ENCODE measurements around the gene LSS.

LSS gene

GRCh38 chr21:46206163-46207005, 22.2 kb downstream of the LSS start:
- Histone ChIP-seq H3K27me3 (ENCODE audit: control insufficient read depth in 1 of 2, insufficient read depth in 1 of 2, low read length in 2 of 2) (no peaks in the 10 kb centered on the region), H3K18ac (ENCODE audit: low read depth in 1 of 2, low read length in 2 of 2) (no peak overlapping the region), H2BK15ac (ENCODE audit: low read depth, poor library complexity, severe bottlenecking) (no peak overlapping the region), H3K4me2 (ENCODE audit: low read length, poor library complexity, severe bottlenecking) (no peak overlapping the region), H3K27ac (ENCODE audit: low read length, poor library complexity, severe bottlenecking) (no peak overlapping the region), H2BK5ac (ENCODE audit: low read depth, low read length, poor library complexity, severe bottlenecking) (no peak overlapping the region), H2BK12ac (ENCODE audit: low read length in 2 of 2) (no peak overlapping the region), H4K91ac (ENCODE audit: low read length) (peak overlapping the region; percentile 28), H3K23ac (ENCODE audit: low read length in 2 of 2) (peak overlapping the region in 1 of 2 experiments; percentile 16), H3K4me1 (ENCODE audit: control insufficient read depth, insufficient read depth, low read depth, low read length) (peaks cover 3% of the 10 kb centered on the region), H3K4me3 (ENCODE audit: insufficient read depth in 1 of 2, low read depth in 1 of 2, low read length in 2 of 2) (no peak overlapping the region), H3K9me3 (ENCODE audit: control insufficient read depth, low read length) (no peaks in the 10 kb centered on the region), H3K79me1 (replicated peaks; ENCODE audit: low read length, poor library complexity, severe bottlenecking) (peaks cover 21% of the 10 kb centered on the region), H4K8ac (ENCODE audit: low read length) (no peak overlapping the region), H3K36me3 (ENCODE audit: control insufficient read depth in 1 of 2, insufficient read depth in 2 of 2, low read depth in 1 of 2, low read length in 2 of 2) (peaks cover 75 to 89% of the 10 kb centered on the region in 2 experiments), H3K9ac (ENCODE audit: low read length) (no peak overlapping the region), H2AFZ (ENCODE audit: low read depth, low read length) (no peak overlapping the region), H2AK5ac (ENCODE audit: low read length, severe bottlenecking) (no peak overlapping the region), H3K14ac (ENCODE audit: low read length in 2 of 2) (no peak overlapping the region), H2BK120ac (ENCODE audit: low read depth, low read length) (no peak overlapping the region), H3K4ac (ENCODE audit: low read depth in 1 of 2, low read length in 2 of 2) (no peak overlapping the region)
- no peak for DNase-seq
- WGBS: 96% methylated on average over 24 of the region's 24 CpGs

GRCh38 chr21:46205766-46206162, 22.8 kb downstream of the LSS start:
- Histone ChIP-seq H3K23ac (ENCODE audit: low read length in 2 of 2) (no peak overlapping the region), H2AK5ac (ENCODE audit: low read length, severe bottlenecking) (no peak overlapping the region), H2BK120ac (ENCODE audit: low read depth, low read length) (no peak overlapping the region), H3K4me2 (ENCODE audit: low read length, poor library complexity, severe bottlenecking) (no peak overlapping the region), H3K18ac (ENCODE audit: low read depth in 1 of 2, low read length in 2 of 2) (no peak overlapping the region), H3K14ac (ENCODE audit: low read length in 2 of 2) (no peak overlapping the region), H4K91ac (ENCODE audit: low read length) (no peak overlapping the region), H3K9ac (ENCODE audit: low read length) (no peak overlapping the region), H3K4me3 (ENCODE audit: insufficient read depth in 1 of 2, low read depth in 1 of 2, low read length in 2 of 2) (no peak overlapping the region), H3K27ac (ENCODE audit: low read length, poor library complexity, severe bottlenecking) (no peak overlapping the region), H4K8ac (ENCODE audit: low read length) (no peak overlapping the region), H3K27me3 (ENCODE audit: control insufficient read depth in 1 of 2, insufficient read depth in 1 of 2, low read length in 2 of 2) (no peaks in the 10 kb centered on the region), H3K4ac (ENCODE audit: low read depth in 1 of 2, low read length in 2 of 2) (no peak overlapping the region), H3K9me3 (ENCODE audit: control insufficient read depth, low read length) (no peaks in the 10 kb centered on the region), H3K79me1 (replicated peaks; ENCODE audit: low read length, poor library complexity, severe bottlenecking) (peaks cover 19% of the 10 kb centered on the region), H2BK15ac (ENCODE audit: low read depth, poor library complexity, severe bottlenecking) (no peak overlapping the region), H2BK5ac (ENCODE audit: low read depth, low read length, poor library complexity, severe bottlenecking) (no peak overlapping the region), H2BK12ac (ENCODE audit: low read length in 2 of 2) (no peak overlapping the region), H3K36me3 (ENCODE audit: control insufficient read depth in 1 of 2, insufficient read depth in 2 of 2, low read depth in 1 of 2, low read length in 2 of 2) (peaks cover 73 to 90% of the 10 kb centered on the region in 2 experiments), H3K4me1 (ENCODE audit: control insufficient read depth, insufficient read depth, low read depth, low read length) (peaks cover 3% of the 10 kb centered on the region), H2AFZ (ENCODE audit: low read depth, low read length) (no peak overlapping the region)
- no peak for DNase-seq
- 99% methylated on average over 14 of the region's 16 CpGs for WGBS

GRCh38 chr21:46205166-46205565, 23.4 kb downstream of the LSS start:
- no peak overlapping the region for H3K23ac ChIP-seq (ENCODE audit: low read length in 2 of 2)
- no peak overlapping the region for H3K14ac ChIP-seq (ENCODE audit: low read length in 2 of 2)
- no peak for DNase-seq
- H4K8ac ChIP-seq (ENCODE audit: low read length): no peak overlapping the region
- H3K27ac ChIP-seq (ENCODE audit: low read length, poor library complexity, severe bottlenecking): no peak overlapping the region
- 99% methylated on average over 16 of the region's 18 CpGs for WGBS
- no peaks in the 10 kb centered on the region for H3K27me3 ChIP-seq (ENCODE audit: control insufficient read depth in 1 of 2, insufficient read depth in 1 of 2, low read length in 2 of 2)
- no peak overlapping the region for H3K4me3 ChIP-seq (ENCODE audit: insufficient read depth in 1 of 2, low read depth in 1 of 2, low read length in 2 of 2)
- peaks cover 67 to 90% of the 10 kb centered on the region in 2 experiments for H3K36me3 ChIP-seq (ENCODE audit: control insufficient read depth in 1 of 2, insufficient read depth in 2 of 2, low read depth in 1 of 2, low read length in 2 of 2)
- no peak overlapping the region for H3K9ac ChIP-seq (ENCODE audit: low read length)
- no peak overlapping the region for H2BK15ac ChIP-seq (ENCODE audit: low read depth, poor library complexity, severe bottlenecking)
- no peak overlapping the region for H3K18ac ChIP-seq (ENCODE audit: low read depth in 1 of 2, low read length in 2 of 2)
- no peak overlapping the region for H3K4ac ChIP-seq (ENCODE audit: low read depth in 1 of 2, low read length in 2 of 2)
- H2BK120ac ChIP-seq (ENCODE audit: low read depth, low read length): no peak overlapping the region
- no peak overlapping the region for H2AK5ac ChIP-seq (ENCODE audit: low read length, severe bottlenecking)
- H4K91ac ChIP-seq (ENCODE audit: low read length): no peak overlapping the region
- no peaks in the 10 kb centered on the region for H3K9me3 ChIP-seq (ENCODE audit: control insufficient read depth, low read length)
- H3K4me1 ChIP-seq (ENCODE audit: control insufficient read depth, insufficient read depth, low read depth, low read length): peaks cover 3% of the 10 kb centered on the region
- peaks cover 15% of the 10 kb centered on the region for H3K79me1 ChIP-seq (replicated peaks; ENCODE audit: low read length, poor library complexity, severe bottlenecking)
- no peak overlapping the region for H3K4me2 ChIP-seq (ENCODE audit: low read length, poor library complexity, severe bottlenecking)
- H2BK12ac ChIP-seq (ENCODE audit: low read length in 2 of 2): no peak overlapping the region
- no peak overlapping the region for H2BK5ac ChIP-seq (ENCODE audit: low read depth, low read length, poor library complexity, severe bottlenecking)
- no peak overlapping the region for H2AFZ ChIP-seq (ENCODE audit: low read depth, low read length)

- no peak overlapping the region for H3K9ac ChIP-seq (ENCODE audit: low read length)
- H3K79me1 ChIP-seq (replicated peaks; ENCODE audit: low read length, poor library complexity, severe bottlenecking): peaks cover 13% of the 10 kb centered on the region
- no peak overlapping the region for H2AK5ac ChIP-seq (ENCODE audit: low read length, severe bottlenecking)
- H3K14ac ChIP-seq (ENCODE audit: low read length in 2 of 2): no peak overlapping the region
- H2AFZ ChIP-seq (ENCODE audit: low read depth, low read length): no peak overlapping the region
- H4K91ac ChIP-seq (ENCODE audit: low read length): no peak overlapping the region
- no peak overlapping the region for H3K4me2 ChIP-seq (ENCODE audit: low read length, poor library complexity, severe bottlenecking)
- no peak overlapping the region for H3K4me3 ChIP-seq (ENCODE audit: insufficient read depth in 1 of 2, low read depth in 1 of 2, low read length in 2 of 2)
- H4K8ac ChIP-seq (ENCODE audit: low read length): no peak overlapping the region
- H2BK15ac ChIP-seq (ENCODE audit: low read depth, poor library complexity, severe bottlenecking): no peak overlapping the region
- no peak overlapping the region for H3K4ac ChIP-seq (ENCODE audit: low read depth in 1 of 2, low read length in 2 of 2)
- H3K9me3 ChIP-seq (ENCODE audit: control insufficient read depth, low read length): no peaks in the 10 kb centered on the region
- 98% methylated on average over 5 of the region's 8 CpGs for WGBS
- H2BK5ac ChIP-seq (ENCODE audit: low read depth, low read length, poor library complexity, severe bottlenecking): no peak overlapping the region
- H3K18ac ChIP-seq (ENCODE audit: low read depth in 1 of 2, low read length in 2 of 2): no peak overlapping the region
- no peak overlapping the region for H2BK120ac ChIP-seq (ENCODE audit: low read depth, low read length)
- no peak for DNase-seq
- H3K4me1 ChIP-seq (ENCODE audit: control insufficient read depth, insufficient read depth, low read depth, low read length): peaks cover 3% of the 10 kb centered on the region
- H3K27me3 ChIP-seq (ENCODE audit: control insufficient read depth in 1 of 2, insufficient read depth in 1 of 2, low read length in 2 of 2): no peaks in the 10 kb centered on the region
- no peak overlapping the region for H3K27ac ChIP-seq (ENCODE audit: low read length, poor library complexity, severe bottlenecking)
- H3K36me3 ChIP-seq (ENCODE audit: control insufficient read depth in 1 of 2, insufficient read depth in 2 of 2, low read depth in 1 of 2, low read length in 2 of 2): peaks cover 53 to 92% of the 10 kb centered on the region in 2 experiments
- no peak overlapping the region for H2BK12ac ChIP-seq (ENCODE audit: low read length in 2 of 2)
- no peak overlapping the region for H3K23ac ChIP-seq (ENCODE audit: low read length in 2 of 2)
Observed at GRCh38 chr21:46203203-46203600, 25.4 kb downstream of the LSS start.

All from mesenchymal stem cell (in vitro differentiated cells and primary cell).